Kidney epithelial cell (primary cell): ENCODE data around the gene HS6ST3. TPM values are rescaled to one million over a fixed set of nuclear protein-coding genes. Genes with fewer than 3 reads are reported as not detected.

ENCODE experiments used
- DNase-seq: peaks from one replicate; pipeline ENCODE4 v3.0.0-alpha.2; 2010; ENCODE audit warnings: low read depth
- H3K27me3 ChIP-seq: 2 replicates; pipeline ENCODE4 v1.6.0; 2011; ENCODE audit warnings: low read length; ENCODE audit not compliant: control insufficient read depth, insufficient read depth
- H3K36me3 ChIP-seq: 2 replicates; pipeline ENCODE4 v1.5.1; 2011; ENCODE audit warnings: low read length; ENCODE audit not compliant: control insufficient read depth, insufficient read depth
- H3K4me3 ChIP-seq: 2 replicates; pipeline ENCODE4 v1.5.1; 2011; ENCODE audit warnings: low read depth, mild to moderate bottlenecking, control low read depth, low read length
- CTCF ChIP-seq: IDR thresholded peaks from 2 replicates; pipeline ENCODE4 v1.5.1; 2011; ENCODE audit warnings: mild to moderate bottlenecking, moderate library complexity, low read length, control low read depth, inconsistent platforms; ENCODE audit not compliant: insufficient read depth, poor library complexity, severe bottlenecking
- total RNA-seq: library from RNA; depleted of rRNA; stranded (reverse); fragments of >200 nt; gene quantifications from 2 replicates; pipeline ENCODE4 v1.2.3, GENCODE V29; 2015

Gene HS6ST3
- total RNA-seq, 1 donor from 2014 or later = 0.38 TPM

- DNase-seq = no peak
- Histone ChIP-seq H3K36me3 (no peaks in the 10 kb centered on the region), H3K27me3 (no peaks in the 10 kb centered on the region), H3K4me3 (no peak overlapping the region)
- no peak for TF ChIP-seq CTCF
These were observed 719.6 kb downstream of the HS6ST3 start for GRCh38 chr13:96809366-96810096.

- no peak for TF ChIP-seq CTCF
- Histone ChIP-seq H3K4me3 (no peak overlapping the region), H3K36me3 (no peaks in the 10 kb centered on the region), H3K27me3 (no peaks in the 10 kb centered on the region)
- no peak for DNase-seq
These were observed 720.2 kb downstream of the HS6ST3 start for GRCh38 chr13:96810104-96810503.

GRCh38 chr13:96811049-96811448 is 721.1 kb downstream of the HS6ST3 start:
- no peak for DNase-seq
- Histone ChIP-seq H3K4me3 (no peak overlapping the region), H3K36me3 (no peaks in the 10 kb centered on the region), H3K27me3 (no peaks in the 10 kb centered on the region)
- no peak for TF ChIP-seq CTCF

GRCh38 chr13:96816261-96816660 is 726.4 kb downstream of the HS6ST3 start:
- H3K27me3 ChIP-seq = no peaks in the 10 kb centered on the region
- no peaks in the 10 kb centered on the region for H3K36me3 ChIP-seq
- no peak for TF ChIP-seq CTCF
- H3K4me3 ChIP-seq = no peak overlapping the region
- DNase-seq = no peak

- Histone ChIP-seq H3K27me3 (no peaks in the 10 kb centered on the region), H3K4me3 (no peak overlapping the region), H3K36me3 (no peaks in the 10 kb centered on the region)
- no peak for TF ChIP-seq CTCF
- no peak for DNase-seq
These were observed 727.0 kb downstream of the HS6ST3 start for GRCh38 chr13:96816874-96817273.
